OCI-LY7 (cell line): Measurements from ENCODE around the gene MOB3B. TPM values are rescaled to one million over a fixed set of nuclear protein-coding genes. Genes with fewer than 3 reads are reported as not detected.

Experiments used
- BruUV-seq: library from RNA; stranded (reverse); fragments of 400-500 nt; replicated peaks from 2 replicates; lab custom pipeline; 2021; lab: Mats Ljungman, UMichigan
- CTCF ChIA-PET: fragments of 300-600 bp; sonication (Branson Sonifier 250); formaldehyde crosslinking; loops from one replicate; lab custom pipeline; 2022; ENCODE audit warnings: antibody characterized with exemption; ENCODE audit not compliant: unreplicated experiment; lab: Charles Lee
- POLR2A ChIA-PET: fragments of 300-600 bp; sonication (Branson Sonifier 250); formaldehyde crosslinking; loops from one replicate; lab custom pipeline; 2022; ENCODE audit warnings: antibody characterized with exemption; lab: Charles Lee
- DNase-seq: peaks from one replicate; pipeline ENCODE4 v3.0.0-alpha.2; 2015; ENCODE audit warnings: low spot score
- H2AFZ ChIP-seq: fragments of 200-600 bp; sonication (generic), shearing (Covaris generic); 2 replicates; pipeline ENCODE4 v1.6.1; 2014; ENCODE audit warnings: mild to moderate bottlenecking, antibody characterized with exemption, low read length, moderate library complexity
- H3K27ac ChIP-seq: fragments of 200-600 bp; sonication (generic); 2 replicates; pipeline ENCODE4 v1.5.1; 2014; ENCODE audit warnings: mixed run types, low read depth, mild to moderate bottlenecking, moderate library complexity, low read length, inconsistent platforms; ENCODE audit not compliant: poor library complexity, severe bottlenecking
- H3K36me3 ChIP-seq: fragments of 200-600 bp; sonication (generic); 2 replicates; pipeline ENCODE4 v1.6.1; 2014; ENCODE audit warnings: mild to moderate bottlenecking, antibody characterized with exemption, low read length, moderate library complexity, mixed read lengths; ENCODE audit not compliant: insufficient read depth
- H3K4me1 ChIP-seq: fragments of 200-600 bp; sonication (generic); 2 replicates; pipeline ENCODE4 v1.5.1; 2014; ENCODE audit warnings: mild to moderate bottlenecking, low read length; ENCODE audit not compliant: insufficient read depth, poor library complexity, severe bottlenecking
- H3K4me2 ChIP-seq: fragments of 200-600 bp; sonication (generic); 2 replicates; pipeline ENCODE4 v1.6.1; 2014; ENCODE audit warnings: mild to moderate bottlenecking, low read length
- H3K4me3 ChIP-seq: fragments of 200-600 bp; sonication (generic); 2 replicates; pipeline ENCODE4 v1.5.1; 2014; ENCODE audit warnings: mild to moderate bottlenecking, low read depth, low read length; ENCODE audit not compliant: poor library complexity, severe bottlenecking
- H3K79me2 ChIP-seq: fragments of 200-600 bp; sonication (generic); 2 replicates; pipeline ENCODE4 v1.6.1; 2016; ENCODE audit warnings: low read depth, mild to moderate bottlenecking, low read length, moderate library complexity, mixed read lengths; ENCODE audit not compliant: insufficient read depth
- H3K9me2 ChIP-seq: fragments of 200-600 bp; sonication (generic); 2 replicates; pipeline ENCODE4 v1.6.1; 2016; ENCODE audit warnings: mild to moderate bottlenecking, low read length, mixed read lengths; ENCODE audit not compliant: insufficient read depth
- H3K9me3 ChIP-seq: fragments of 200-600 bp; sonication (generic); 2 replicates; pipeline ENCODE4 v1.6.1; 2014; ENCODE audit warnings: mild to moderate bottlenecking, mixed run types, low read length, mixed read lengths
- H4K20me1 ChIP-seq: fragments of 200-600 bp; sonication (generic); 2 replicates; pipeline ENCODE4 v1.6.1; 2014; ENCODE audit warnings: mild to moderate bottlenecking, antibody characterized with exemption, low read length, moderate library complexity, mixed read lengths; ENCODE audit not compliant: insufficient read depth
- EZH2phosphoT487 ChIP-seq: fragments of 200-600 bp; sonication (generic); IDR thresholded peaks from 2 replicates; pipeline ENCODE4 v1.6.1; 2018; ENCODE audit warnings: low read depth, borderline replicate concordance, mild to moderate bottlenecking, mixed run types, antibody characterized with exemption, low read length, moderate library complexity, mixed read lengths
- intact Hi-C: fragments of 100-400 bp; cut with micrococcal nuclease; formaldehyde crosslinking; loops from one replicate; pipeline ENCODE4 v1.10.0; 2022; ENCODE audit not compliant: unreplicated experiment
- total RNA-seq, 2 experiments: library from RNA; depleted of rRNA in 1 of 2; stranded (reverse); fragments of >200 nt in 1 of 2; shearing (Covaris generic) in 1 of 2; gene quantifications; 2 replicates each; pipeline ENCODE4 v1.2.3, GENCODE V29; 2014 to 2022
- TF ChIP-seq, protein P1 (sequence below): fragments of 200-600 bp; sonication (generic); conservative IDR thresholded peaks from 2 replicates; pipeline ENCODE4 v1.5.1; 2014; ENCODE audit warnings: mild to moderate bottlenecking, antibody characterized with exemption, low read length, moderate library complexity, mixed read lengths

MOB3B gene
- total RNA-seq, 2 experiments from 2014 or later, result 0.04 TPM; not detected in 1

DNA sequence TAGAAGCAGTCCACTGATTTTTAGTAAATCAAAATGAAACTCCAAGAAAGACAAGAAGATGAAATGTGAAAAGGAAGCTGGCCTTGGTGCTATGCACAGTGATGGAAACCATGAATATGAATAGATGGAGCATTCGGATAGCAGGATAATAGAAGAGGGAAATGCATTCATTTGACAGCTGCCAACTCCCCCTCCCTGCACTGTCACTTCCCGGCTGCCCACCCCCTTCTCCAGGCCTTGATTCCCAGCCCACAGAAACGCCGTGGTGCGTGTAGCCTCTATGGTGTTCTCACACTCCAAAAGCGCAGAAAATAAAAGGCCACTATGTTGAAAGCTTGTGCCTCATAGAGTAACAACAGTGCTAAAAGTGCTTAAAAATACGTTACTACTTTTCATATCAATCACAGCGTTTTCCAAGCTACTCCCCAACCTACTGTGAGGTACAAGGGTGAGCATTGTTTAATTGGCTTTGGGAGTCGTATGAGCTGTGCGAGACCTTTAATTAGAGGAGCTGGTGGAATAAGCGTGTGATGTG, 31.7 kb downstream of the MOB3B start:
- no peak overlapping the region for H3K4me2 ChIP-seq
- ChIA-PET CTCF (no interaction called here), POLR2A (no interaction called here)
- DNase-seq, result no peak
- intact Hi-C loops, result no loop called here
- no peak overlapping the region for H2AFZ ChIP-seq
- H3K79me2 ChIP-seq, result no peaks in the 10 kb centered on the region
- TF ChIP-seq EZH2phosphoT487, result no peak
- TF ChIP-seq, protein P1, sequence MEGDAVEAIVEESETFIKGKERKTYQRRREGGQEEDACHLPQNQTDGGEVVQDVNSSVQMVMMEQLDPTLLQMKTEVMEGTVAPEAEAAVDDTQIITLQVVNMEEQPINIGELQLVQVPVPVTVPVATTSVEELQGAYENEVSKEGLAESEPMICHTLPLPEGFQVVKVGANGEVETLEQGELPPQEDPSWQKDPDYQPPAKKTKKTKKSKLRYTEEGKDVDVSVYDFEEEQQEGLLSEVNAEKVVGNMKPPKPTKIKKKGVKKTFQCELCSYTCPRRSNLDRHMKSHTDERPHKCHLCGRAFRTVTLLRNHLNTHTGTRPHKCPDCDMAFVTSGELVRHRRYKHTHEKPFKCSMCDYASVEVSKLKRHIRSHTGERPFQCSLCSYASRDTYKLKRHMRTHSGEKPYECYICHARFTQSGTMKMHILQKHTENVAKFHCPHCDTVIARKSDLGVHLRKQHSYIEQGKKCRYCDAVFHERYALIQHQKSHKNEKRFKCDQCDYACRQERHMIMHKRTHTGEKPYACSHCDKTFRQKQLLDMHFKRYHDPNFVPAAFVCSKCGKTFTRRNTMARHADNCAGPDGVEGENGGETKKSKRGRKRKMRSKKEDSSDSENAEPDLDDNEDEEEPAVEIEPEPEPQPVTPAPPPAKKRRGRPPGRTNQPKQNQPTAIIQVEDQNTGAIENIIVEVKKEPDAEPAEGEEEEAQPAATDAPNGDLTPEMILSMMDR, result no peak
- H4K20me1 ChIP-seq, result no peaks in the 10 kb centered on the region
- H3K9me3 ChIP-seq, result no peaks in the 10 kb centered on the region
- H3K4me3 ChIP-seq, result no peak overlapping the region
- no peaks in the 10 kb centered on the region for H3K9me2 ChIP-seq
- BruUV-seq, result no TSS peak
- H3K36me3 ChIP-seq, result no peaks in the 10 kb centered on the region
- no peaks in the 10 kb centered on the region for H3K4me1 ChIP-seq
- H3K27ac ChIP-seq, result no peak overlapping the region

DNA sequence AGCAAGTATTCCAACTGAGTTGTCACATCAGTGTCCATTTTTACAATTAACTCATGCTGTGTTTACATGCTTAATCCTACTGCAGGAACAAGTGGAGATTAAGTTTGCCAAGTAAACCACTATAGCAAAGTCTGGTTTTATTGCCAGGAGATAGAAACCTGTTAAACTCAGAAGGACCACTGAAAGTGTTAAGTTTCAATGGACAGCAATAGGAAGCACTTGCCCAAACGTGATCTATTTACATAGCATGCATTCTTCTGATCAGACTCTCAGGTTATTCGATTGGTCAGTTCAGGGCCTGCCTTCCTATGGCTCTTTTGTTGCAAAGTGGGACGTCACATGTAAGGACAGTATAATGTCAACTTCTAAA, 33.5 kb downstream of the MOB3B start:
- CTCF ChIA-PET, result no interaction called here
- no TSS peak for BruUV-seq
- H3K9me3 ChIP-seq, result no peaks in the 10 kb centered on the region

DNA sequence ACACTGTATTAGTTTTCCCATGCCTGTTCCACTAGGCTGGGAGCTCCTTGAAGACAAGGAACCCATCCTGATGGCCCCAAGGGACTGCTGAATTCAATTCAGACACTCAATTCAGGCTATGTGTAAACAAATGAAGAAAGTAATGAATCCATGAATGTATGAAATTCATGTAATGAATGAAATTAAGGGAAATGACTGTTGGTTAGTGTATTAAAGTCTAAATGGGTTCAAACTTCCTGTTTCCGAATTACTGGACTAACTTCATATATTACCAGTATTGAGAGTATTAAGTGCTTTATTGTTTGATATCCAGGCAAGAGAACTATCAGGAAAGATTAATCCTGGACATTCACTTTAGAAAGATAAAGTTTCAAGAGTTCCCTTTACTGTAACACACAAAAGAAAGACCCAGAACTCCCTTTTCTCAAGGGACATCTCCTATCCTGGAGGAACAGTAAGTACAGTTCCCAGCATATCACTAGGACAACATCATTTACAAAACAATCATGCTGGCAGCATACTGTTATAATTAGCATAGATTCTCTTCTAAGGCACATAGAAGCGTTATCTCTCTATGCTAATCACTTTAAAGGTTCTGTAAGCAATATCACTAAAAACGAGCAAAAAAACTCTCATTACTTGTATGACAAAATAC, 34.0 kb downstream of the MOB3B start:
- TF ChIP-seq EZH2phosphoT487, result no peak
- TF ChIP-seq, protein P1, result no peak
- CTCF ChIA-PET, result no interaction called here
- Histone ChIP-seq H2AFZ (no peak overlapping the region), H3K27ac (no peak overlapping the region), H3K79me2 (no peaks in the 10 kb centered on the region), H3K4me1 (no peaks in the 10 kb centered on the region), H3K36me3 (no peaks in the 10 kb centered on the region), H3K9me2 (no peaks in the 10 kb centered on the region), H3K4me2 (no peak overlapping the region), H4K20me1 (no peaks in the 10 kb centered on the region), H3K9me3 (no peaks in the 10 kb centered on the region), H3K4me3 (no peak overlapping the region)
- POLR2A ChIA-PET, result no interaction called here
- intact Hi-C loops, result no loop called here
- BruUV-seq, result no TSS peak
- no peak for DNase-seq

More for the DNA sequence above, 33.5 kb downstream of the MOB3B start:
- H3K27ac ChIP-seq, result no peak overlapping the region
- H3K4me1 ChIP-seq, result no peaks in the 10 kb centered on the region
- H3K4me3 ChIP-seq, result no peak overlapping the region
- intact Hi-C loops, result no loop called here
- no peaks in the 10 kb centered on the region for H3K79me2 ChIP-seq
- TF ChIP-seq, protein P1, result no peak
- no peak for TF ChIP-seq EZH2phosphoT487
- H4K20me1 ChIP-seq, result no peaks in the 10 kb centered on the region
- H3K9me2 ChIP-seq, result no peaks in the 10 kb centered on the region
- no peak overlapping the region for H2AFZ ChIP-seq
- H3K36me3 ChIP-seq, result no peaks in the 10 kb centered on the region
- DNase-seq, result no peak
- H3K4me2 ChIP-seq, result no peak overlapping the region
- POLR2A ChIA-PET, result no interaction called here
